ENCODE data around the gene ZPBP2.

The ZPBP2 gene

DNA sequence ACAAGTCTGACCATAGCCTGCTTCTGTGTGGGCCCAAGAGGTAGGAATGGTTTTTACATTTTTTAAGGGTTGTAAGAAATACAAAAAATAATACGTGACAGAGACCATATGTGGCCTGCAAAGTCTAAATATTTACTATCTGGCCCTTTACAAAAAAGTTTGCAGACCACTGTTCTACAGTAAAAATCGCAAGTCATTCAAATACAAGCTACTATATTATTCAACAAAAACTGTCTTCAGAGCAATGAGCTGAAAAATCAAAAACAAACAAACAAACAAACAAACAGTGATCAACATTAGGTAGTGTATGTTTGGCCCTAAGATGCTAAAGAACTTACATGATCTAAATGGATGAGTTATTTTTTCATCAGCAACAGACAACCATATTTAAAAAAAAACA lies 36.4 kb upstream of the ZPBP2 start:
- H3K9me3 ChIP-seq (ENCODE audit: low read depth, low read length): no peaks in the 10 kb centered on the region
- no peak overlapping the region for H3K4me3 ChIP-seq
- no peaks in the 10 kb centered on the region for H3K36me3 ChIP-seq (ENCODE audit: insufficient read depth, low read length)
- no peak overlapping the region for H3K27ac ChIP-seq
- no peak for DNase-seq (ENCODE audit: low read depth, low spot score)
- no peak for TF ChIP-seq POLR2AphosphoS5 (IDR thresholded peaks at IDR 0.05; ENCODE audit: borderline replicate concordance, low read depth, low read length)
- TF ChIP-seq FOXP2 (optimal IDR thresholded peaks at IDR 0.05; ENCODE audit: control extremely low read depth, extremely low read length, insufficient read depth): no peak
- TF ChIP-seq EZH2 (IDR thresholded peaks at IDR 0.05): no peak
- no peak overlapping the region for H3K9ac ChIP-seq (ENCODE audit: insufficient read length)

DNA sequence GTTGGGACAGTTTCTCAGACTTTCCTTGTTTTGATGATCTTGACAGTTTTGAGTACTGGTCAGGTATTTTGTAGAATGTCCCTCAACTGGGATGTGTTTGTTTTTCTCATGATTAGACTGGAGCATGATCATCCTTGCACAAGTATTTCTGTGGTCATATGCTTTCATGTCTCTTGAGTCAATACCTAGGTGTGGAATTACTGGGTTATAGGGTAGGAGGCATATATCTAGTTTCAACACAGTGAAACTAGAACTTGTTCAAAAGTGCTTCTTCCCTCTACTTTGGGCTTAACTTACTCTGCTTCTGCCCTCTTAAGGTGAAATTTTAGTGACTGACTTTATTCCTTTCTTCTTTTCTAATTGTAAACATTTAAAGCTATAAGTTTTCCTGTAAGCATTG lies 34.0 kb upstream of the ZPBP2 start:
- H3K9ac ChIP-seq (ENCODE audit: insufficient read length): no peak overlapping the region
- TF ChIP-seq POLR2AphosphoS5 (IDR thresholded peaks at IDR 0.05; ENCODE audit: borderline replicate concordance, low read depth, low read length) (no peak), EZH2 (IDR thresholded peaks at IDR 0.05) (no peak), FOXP2 (optimal IDR thresholded peaks at IDR 0.05; ENCODE audit: control extremely low read depth, extremely low read length, insufficient read depth) (no peak)
- H3K27ac ChIP-seq: no peak overlapping the region
- H3K36me3 ChIP-seq (ENCODE audit: insufficient read depth, low read length): no peaks in the 10 kb centered on the region
- DNase-seq (ENCODE audit: low read depth, low spot score): no peak
- H3K9me3 ChIP-seq (ENCODE audit: low read depth, low read length): no peaks in the 10 kb centered on the region
- no peak overlapping the region for H3K4me3 ChIP-seq

DNA sequence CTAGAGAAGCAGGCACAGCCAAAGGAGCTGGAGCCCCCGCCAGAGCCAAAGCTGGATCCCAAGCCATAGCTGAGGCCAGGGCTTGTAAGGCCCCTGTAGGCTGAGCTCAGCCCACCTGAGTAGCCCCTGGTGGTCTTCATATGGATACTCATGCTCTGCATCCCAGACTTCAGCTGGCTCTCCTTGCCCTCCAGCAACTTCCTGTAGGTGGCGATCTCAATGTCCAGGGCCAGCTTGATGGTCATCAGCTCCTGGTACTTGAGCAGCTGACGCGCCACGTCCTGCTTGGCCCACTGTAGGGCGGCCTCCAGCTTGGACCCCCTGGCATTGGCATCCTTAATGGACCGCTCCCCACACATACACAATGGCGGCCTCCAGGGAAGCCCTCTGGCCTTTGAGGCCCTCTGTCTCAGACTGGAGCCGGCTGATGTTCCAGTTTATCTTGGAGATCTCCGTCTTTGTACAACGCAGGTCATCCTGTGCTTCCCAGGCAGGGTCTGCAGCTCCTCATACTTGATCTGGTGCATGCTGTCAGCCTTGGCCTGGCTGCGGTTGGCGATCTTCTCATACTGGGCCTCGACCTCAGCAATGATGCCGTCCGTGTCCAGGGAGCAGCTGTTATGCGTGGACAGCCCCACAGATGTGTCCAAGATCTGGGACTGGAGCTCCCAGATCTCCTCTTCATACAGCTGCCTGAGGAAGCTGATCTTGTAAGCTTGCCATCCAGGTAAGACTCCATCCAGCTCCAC lies 32.8 kb upstream of the ZPBP2 start:
- no peaks in the 10 kb centered on the region for H3K9me3 ChIP-seq (ENCODE audit: low read depth, low read length)
- no peaks in the 10 kb centered on the region for H3K36me3 ChIP-seq (ENCODE audit: insufficient read depth, low read length)
- TF ChIP-seq FOXP2 (optimal IDR thresholded peaks at IDR 0.05; ENCODE audit: control extremely low read depth, extremely low read length, insufficient read depth) (no peak), POLR2AphosphoS5 (IDR thresholded peaks at IDR 0.05; ENCODE audit: borderline replicate concordance, low read depth, low read length) (no peak), EZH2 (IDR thresholded peaks at IDR 0.05) (no peak)
- no peak overlapping the region for H3K27ac ChIP-seq
- no peak for DNase-seq (ENCODE audit: low read depth, low spot score)
- H3K4me3 ChIP-seq: no peak overlapping the region
- no peak overlapping the region for H3K9ac ChIP-seq (ENCODE audit: insufficient read length)

DNA sequence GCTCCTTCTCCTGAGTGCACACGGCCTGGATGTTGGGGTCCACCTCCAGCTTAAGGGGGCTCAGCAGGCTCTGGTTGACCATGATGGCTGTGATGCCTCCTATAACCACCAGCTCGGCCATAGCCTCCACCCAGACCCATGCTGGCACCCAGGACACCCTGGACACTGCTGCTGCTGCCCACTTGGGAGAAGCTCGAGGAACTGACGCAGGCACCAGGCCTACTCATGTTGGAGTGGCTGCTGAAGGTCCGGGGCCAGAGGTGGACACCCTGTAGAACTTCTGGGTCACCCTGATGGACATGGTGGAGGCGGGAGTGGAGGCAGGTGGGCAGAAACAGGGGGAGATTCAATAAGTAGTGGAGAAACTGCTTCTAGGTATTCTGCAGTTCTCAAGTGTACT lies 31.9 kb upstream of the ZPBP2 start:
- DNase-seq (ENCODE audit: low read depth, low spot score): no peak
- no peak for TF ChIP-seq EZH2 (IDR thresholded peaks at IDR 0.05)
- no peak for TF ChIP-seq POLR2AphosphoS5 (IDR thresholded peaks at IDR 0.05; ENCODE audit: borderline replicate concordance, low read depth, low read length)
- no peak for TF ChIP-seq FOXP2 (optimal IDR thresholded peaks at IDR 0.05; ENCODE audit: control extremely low read depth, extremely low read length, insufficient read depth)
- H3K36me3 ChIP-seq (ENCODE audit: insufficient read depth, low read length): no peaks in the 10 kb centered on the region

DNA sequence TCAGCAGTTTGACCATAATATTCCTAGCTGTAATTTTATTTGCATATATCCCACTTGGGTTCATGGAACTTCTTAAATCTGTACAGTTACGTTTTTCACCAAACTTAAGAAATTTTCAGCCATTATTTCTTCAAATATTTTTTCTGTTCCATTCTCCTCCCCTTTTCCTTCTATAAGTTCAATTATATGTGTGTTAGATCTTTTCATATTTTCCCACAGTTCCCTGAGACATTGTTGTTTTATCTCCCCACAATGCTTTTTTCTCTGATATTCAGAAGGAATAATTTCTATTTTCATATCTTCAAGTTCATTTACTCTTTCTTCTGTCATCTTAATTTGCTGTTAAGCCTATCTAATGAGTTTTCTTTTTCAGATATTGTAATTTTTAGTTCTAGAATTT lies 29.9 kb upstream of the ZPBP2 start:
- Histone ChIP-seq H3K36me3 (ENCODE audit: insufficient read depth, low read length) (no peaks in the 10 kb centered on the region), H3K4me3 (no peak overlapping the region), H3K9me3 (ENCODE audit: low read depth, low read length) (no peaks in the 10 kb centered on the region), H3K27ac (no peak overlapping the region), H3K9ac (ENCODE audit: insufficient read length) (no peak overlapping the region)
- no peak for DNase-seq (ENCODE audit: low read depth, low spot score)
- TF ChIP-seq EZH2 (IDR thresholded peaks at IDR 0.05) (no peak), POLR2AphosphoS5 (IDR thresholded peaks at IDR 0.05; ENCODE audit: borderline replicate concordance, low read depth, low read length) (no peak), FOXP2 (optimal IDR thresholded peaks at IDR 0.05; ENCODE audit: control extremely low read depth, extremely low read length, insufficient read depth) (no peak)

More for the DNA sequence above, 31.9 kb upstream of the ZPBP2 start:
- Histone ChIP-seq H3K9ac (ENCODE audit: insufficient read length) (no peak overlapping the region), H3K27ac (no peak overlapping the region), H3K9me3 (ENCODE audit: low read depth, low read length) (no peaks in the 10 kb centered on the region), H3K4me3 (no peak overlapping the region)

DNA sequence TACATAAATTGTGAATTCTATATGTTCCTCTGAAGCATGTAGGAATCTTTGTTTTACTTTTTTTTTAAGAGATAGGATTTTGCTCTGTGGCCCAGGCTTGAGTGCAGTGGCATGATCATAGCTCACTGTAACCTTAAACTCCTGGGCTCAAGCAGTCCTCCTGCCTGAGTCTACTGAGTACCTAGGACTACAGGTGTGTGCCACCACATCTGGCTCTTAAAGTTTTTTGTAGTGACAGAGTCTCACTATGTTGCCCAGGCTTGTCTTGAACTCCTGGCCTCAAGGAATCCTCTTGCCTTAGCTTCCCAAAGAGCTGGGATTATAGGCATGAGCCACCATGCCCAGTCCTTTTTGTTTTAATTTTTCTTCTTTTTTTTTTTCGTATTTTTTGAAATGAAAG lies 29.2 kb upstream of the ZPBP2 start:
- Histone ChIP-seq H3K9ac (ENCODE audit: insufficient read length) (no peak overlapping the region), H3K9me3 (ENCODE audit: low read depth, low read length) (no peaks in the 10 kb centered on the region), H3K36me3 (ENCODE audit: insufficient read depth, low read length) (no peaks in the 10 kb centered on the region), H3K4me3 (no peak overlapping the region), H3K27ac (no peak overlapping the region)
- TF ChIP-seq FOXP2 (optimal IDR thresholded peaks at IDR 0.05; ENCODE audit: control extremely low read depth, extremely low read length, insufficient read depth) (no peak), POLR2AphosphoS5 (IDR thresholded peaks at IDR 0.05; ENCODE audit: borderline replicate concordance, low read depth, low read length) (no peak), EZH2 (IDR thresholded peaks at IDR 0.05) (no peak)
- DNase-seq (ENCODE audit: low read depth, low spot score): no peak

DNA sequence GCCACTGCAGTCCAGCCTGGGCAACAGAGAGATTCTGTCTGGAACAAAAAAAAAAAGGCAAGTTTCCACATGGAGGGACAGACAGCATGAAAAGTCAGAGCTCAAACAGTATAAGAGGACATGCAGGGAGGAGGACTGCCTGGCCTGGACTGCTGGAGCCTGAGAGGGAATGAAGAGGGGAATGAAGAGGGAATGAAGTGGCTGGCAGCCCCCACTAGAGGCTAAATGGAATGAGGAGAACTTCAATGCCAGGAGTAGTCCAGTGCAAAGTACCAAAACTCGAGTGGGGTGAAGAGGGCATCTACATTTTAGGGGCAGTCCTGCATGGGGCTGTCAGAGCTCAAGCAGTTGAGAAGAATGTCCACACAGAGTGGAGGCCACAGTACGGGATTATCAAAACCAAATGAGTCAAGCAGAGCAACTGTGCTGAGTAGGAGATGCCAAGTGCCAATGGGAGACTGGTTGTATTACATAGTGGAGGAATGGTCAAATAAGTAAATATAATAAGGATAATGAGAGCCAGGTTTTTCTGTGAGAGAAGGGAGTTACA lies 26.8 kb upstream of the ZPBP2 start:
- no peak overlapping the region for H3K4me3 ChIP-seq

DNA sequence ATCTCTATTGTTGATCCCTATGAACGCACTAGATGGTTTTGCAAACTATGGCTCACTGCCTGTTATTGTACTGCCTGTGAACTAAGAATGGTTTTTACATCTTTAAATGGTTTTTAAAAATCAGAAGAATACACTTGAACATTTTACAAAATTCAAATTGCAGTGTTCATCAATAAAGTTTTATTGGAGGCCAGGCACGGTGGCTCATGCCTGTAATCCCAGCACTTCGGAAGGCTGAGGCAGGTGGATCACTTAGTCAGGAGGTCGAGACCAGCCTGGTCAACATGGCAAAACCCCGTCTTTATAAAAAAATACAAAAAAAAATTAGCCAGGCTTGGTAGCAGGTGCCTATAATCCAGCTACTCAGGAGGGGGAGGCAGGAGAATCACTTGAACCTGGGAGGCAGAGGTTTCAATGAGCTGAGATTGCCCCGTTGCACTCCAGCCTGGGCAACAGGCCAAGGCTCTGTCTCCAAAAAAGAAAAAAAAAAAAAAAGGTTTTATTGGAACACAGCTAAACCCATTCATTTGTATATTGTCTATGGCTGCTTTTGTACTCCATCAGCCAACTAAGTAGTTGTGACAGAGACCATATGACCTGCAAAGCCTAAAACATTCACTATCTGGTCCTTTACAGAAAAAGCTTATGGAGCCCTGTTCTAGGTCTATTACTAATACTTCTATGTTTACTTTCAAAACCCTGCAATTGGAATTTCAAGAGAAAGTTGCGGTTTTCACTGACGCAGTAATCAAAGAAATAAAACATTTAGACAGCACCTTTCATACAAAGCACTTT lies 22.8 kb upstream of the ZPBP2 start:
- TF ChIP-seq EZH2 (IDR thresholded peaks at IDR 0.05): no peak
- H3K9me3 ChIP-seq (ENCODE audit: low read depth, low read length): no peaks in the 10 kb centered on the region
- no peak overlapping the region for H3K27ac ChIP-seq
- H3K4me3 ChIP-seq: no peak overlapping the region
- H3K36me3 ChIP-seq (ENCODE audit: insufficient read depth, low read length): no peaks in the 10 kb centered on the region
- no peak overlapping the region for H3K9ac ChIP-seq (ENCODE audit: insufficient read length)
- DNase-seq (ENCODE audit: low read depth, low spot score): no peak

More for the DNA sequence above, 26.8 kb upstream of the ZPBP2 start:
- H3K36me3 ChIP-seq (ENCODE audit: insufficient read depth, low read length): no peaks in the 10 kb centered on the region
- DNase-seq (ENCODE audit: low read depth, low spot score): no peak
- no peaks in the 10 kb centered on the region for H3K9me3 ChIP-seq (ENCODE audit: low read depth, low read length)
- no peak overlapping the region for H3K27ac ChIP-seq
- TF ChIP-seq FOXP2 (optimal IDR thresholded peaks at IDR 0.05; ENCODE audit: control extremely low read depth, extremely low read length, insufficient read depth) (no peak), EZH2 (IDR thresholded peaks at IDR 0.05) (no peak), POLR2AphosphoS5 (IDR thresholded peaks at IDR 0.05; ENCODE audit: borderline replicate concordance, low read depth, low read length) (no peak)
- no peak overlapping the region for H3K9ac ChIP-seq (ENCODE audit: insufficient read length)
